ENCODE data around the gene SLC12A8. TPM values are rescaled to one million over a fixed set of nuclear protein-coding genes. Genes with fewer than 3 reads are reported as not detected.

SLC12A8 gene
- total RNA-seq, 1 donor from 2014 or later, result not detected

DNA sequence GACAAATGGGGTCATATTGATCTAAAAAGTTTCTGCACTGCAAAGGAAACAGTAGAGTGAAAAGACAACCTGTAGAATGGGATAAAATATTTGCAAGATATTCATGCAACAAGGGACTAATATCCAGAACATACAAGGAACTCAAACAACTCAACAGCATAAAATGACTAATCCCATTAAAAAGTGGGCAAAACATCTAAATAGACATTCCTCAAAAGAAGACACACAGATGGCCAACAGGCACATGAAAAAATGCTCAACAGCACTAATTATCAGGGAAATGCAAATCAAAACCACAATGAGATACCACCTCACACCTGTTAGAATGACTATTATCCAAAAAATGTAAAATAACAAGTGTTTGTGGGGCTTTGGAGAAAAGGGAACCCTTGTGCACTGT lies 8.8 kb downstream of the SLC12A8 start:
- Histone ChIP-seq H3K27me3 (ENCODE audit: low read depth) (no peaks in the 10 kb centered on the region), H3K9me3 (replicated peaks) (peaks cover 6% of the 10 kb centered on the region), H3K4me3 (no peak overlapping the region), H3K27ac (replicated peaks) (no peak overlapping the region), H3K36me3 (no peaks in the 10 kb centered on the region), H3K4me1 (no peaks in the 10 kb centered on the region)
- TF ChIP-seq, protein P1, sequence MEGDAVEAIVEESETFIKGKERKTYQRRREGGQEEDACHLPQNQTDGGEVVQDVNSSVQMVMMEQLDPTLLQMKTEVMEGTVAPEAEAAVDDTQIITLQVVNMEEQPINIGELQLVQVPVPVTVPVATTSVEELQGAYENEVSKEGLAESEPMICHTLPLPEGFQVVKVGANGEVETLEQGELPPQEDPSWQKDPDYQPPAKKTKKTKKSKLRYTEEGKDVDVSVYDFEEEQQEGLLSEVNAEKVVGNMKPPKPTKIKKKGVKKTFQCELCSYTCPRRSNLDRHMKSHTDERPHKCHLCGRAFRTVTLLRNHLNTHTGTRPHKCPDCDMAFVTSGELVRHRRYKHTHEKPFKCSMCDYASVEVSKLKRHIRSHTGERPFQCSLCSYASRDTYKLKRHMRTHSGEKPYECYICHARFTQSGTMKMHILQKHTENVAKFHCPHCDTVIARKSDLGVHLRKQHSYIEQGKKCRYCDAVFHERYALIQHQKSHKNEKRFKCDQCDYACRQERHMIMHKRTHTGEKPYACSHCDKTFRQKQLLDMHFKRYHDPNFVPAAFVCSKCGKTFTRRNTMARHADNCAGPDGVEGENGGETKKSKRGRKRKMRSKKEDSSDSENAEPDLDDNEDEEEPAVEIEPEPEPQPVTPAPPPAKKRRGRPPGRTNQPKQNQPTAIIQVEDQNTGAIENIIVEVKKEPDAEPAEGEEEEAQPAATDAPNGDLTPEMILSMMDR (IDR thresholded peaks at IDR 0.05; ENCODE audit: borderline replicate concordance), result no peak
- no peak for DNase-seq
- intact Hi-C loops (cut with micrococcal nuclease), result no loop called here

DNA sequence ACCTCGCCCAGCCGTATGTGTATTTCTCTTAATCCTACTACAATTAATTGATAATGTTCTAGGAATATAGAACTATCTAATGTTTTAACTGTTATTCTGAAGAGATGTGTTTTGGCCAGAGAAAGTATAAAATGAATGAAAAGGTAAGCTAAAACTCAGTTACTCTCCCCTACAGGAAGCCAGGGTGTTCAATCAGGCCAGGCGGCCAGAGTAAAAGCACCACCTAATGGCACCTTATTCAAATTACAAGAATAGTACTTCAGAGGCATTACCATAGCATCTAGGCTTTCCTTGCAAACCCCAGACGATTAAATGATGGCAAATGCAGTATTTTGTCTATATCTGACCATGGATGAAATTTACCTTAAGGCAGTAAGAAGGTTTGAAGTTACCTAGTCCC lies 10.4 kb downstream of the SLC12A8 start:
- Histone ChIP-seq H3K27ac (replicated peaks) (no peak overlapping the region), H3K9me3 (replicated peaks) (peaks cover 6% of the 10 kb centered on the region), H3K27me3 (ENCODE audit: low read depth) (no peaks in the 10 kb centered on the region), H3K36me3 (no peaks in the 10 kb centered on the region), H3K4me3 (no peak overlapping the region), H3K4me1 (no peaks in the 10 kb centered on the region)
- intact Hi-C loops (cut with micrococcal nuclease), result no loop called here
- DNase-seq, result no peak
- TF ChIP-seq, protein P1 (IDR thresholded peaks at IDR 0.05; ENCODE audit: borderline replicate concordance), result no peak

DNA sequence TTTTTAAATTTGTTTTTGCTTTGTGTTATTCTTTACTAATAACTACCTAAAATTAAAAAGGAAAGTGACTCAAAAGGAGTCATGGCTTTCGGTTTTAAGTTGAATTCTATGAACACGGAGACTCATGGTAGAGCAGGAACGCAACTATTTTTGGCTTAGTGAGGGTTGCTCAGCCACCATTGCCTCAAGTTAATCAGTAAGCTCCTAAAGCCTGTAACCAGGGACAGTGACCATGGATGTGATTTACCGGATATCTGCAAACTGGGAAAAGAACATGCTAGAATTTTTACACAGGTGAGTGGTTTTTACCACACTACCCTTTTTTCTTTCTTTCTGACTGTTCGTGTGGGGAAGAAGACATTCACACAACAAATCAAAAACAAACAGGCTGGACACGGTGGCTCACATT lies 11.8 kb downstream of the SLC12A8 start:
- TF ChIP-seq, protein P1 (IDR thresholded peaks at IDR 0.05; ENCODE audit: borderline replicate concordance), result no peak
- H3K27ac ChIP-seq (replicated peaks), result no peak overlapping the region
- DNase-seq, result no peak
- H3K27me3 ChIP-seq (ENCODE audit: low read depth), result no peaks in the 10 kb centered on the region
- H3K36me3 ChIP-seq, result no peaks in the 10 kb centered on the region
- H3K4me1 ChIP-seq, result no peaks in the 10 kb centered on the region
- H3K4me3 ChIP-seq, result no peak overlapping the region
- intact Hi-C loops (cut with micrococcal nuclease), result no loop called here
- H3K9me3 ChIP-seq (replicated peaks), result peaks cover 6% of the 10 kb centered on the region

DNA sequence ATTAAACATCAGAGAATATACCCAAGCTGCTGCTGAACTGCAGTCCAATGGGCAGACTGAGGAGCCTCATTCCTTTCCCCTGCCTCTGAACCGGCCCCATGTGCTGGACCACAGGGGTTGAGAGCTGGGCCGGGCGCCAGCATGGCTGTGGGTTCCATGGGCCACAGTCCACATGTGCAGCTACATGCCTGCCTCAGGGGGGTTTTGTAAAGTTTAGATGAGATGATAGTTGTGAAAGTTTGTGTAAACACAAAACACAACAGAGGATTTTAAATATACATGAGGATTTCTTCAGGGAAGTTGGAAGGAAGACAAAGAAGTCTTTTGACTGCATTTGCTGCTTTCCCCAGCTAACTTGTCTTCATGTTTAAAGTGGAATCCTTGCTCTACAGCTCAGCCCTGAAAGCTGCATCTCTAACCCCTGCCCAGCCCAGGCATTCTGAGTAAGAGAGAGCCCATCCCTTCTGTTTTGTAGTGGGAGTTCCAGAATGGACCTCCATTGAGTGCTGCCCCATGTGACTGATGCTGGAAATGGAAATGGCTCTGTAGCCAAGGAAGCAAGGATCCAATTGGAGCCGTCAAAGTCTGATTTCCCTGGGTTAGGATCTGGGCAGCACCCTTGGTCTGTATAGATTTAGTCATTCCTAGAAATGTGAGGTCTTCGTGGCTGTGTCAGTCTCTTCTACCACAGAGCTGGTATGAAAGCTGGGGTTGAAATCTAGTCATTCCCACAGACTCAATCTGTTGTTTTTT lies 17.5 kb downstream of the SLC12A8 start:
- H3K27me3 ChIP-seq (ENCODE audit: low read depth), result no peaks in the 10 kb centered on the region
- no peak for DNase-seq
- no peaks in the 10 kb centered on the region for H3K36me3 ChIP-seq
- TF ChIP-seq, protein P1 (IDR thresholded peaks at IDR 0.05; ENCODE audit: borderline replicate concordance), result no peak
- H3K9me3 ChIP-seq (replicated peaks), result no peaks in the 10 kb centered on the region
- H3K4me3 ChIP-seq, result no peak overlapping the region
- peaks cover 6% of the 10 kb centered on the region for H3K4me1 ChIP-seq
- H3K27ac ChIP-seq (replicated peaks), result no peak overlapping the region
- intact Hi-C loops (cut with micrococcal nuclease), result no loop called here

DNA sequence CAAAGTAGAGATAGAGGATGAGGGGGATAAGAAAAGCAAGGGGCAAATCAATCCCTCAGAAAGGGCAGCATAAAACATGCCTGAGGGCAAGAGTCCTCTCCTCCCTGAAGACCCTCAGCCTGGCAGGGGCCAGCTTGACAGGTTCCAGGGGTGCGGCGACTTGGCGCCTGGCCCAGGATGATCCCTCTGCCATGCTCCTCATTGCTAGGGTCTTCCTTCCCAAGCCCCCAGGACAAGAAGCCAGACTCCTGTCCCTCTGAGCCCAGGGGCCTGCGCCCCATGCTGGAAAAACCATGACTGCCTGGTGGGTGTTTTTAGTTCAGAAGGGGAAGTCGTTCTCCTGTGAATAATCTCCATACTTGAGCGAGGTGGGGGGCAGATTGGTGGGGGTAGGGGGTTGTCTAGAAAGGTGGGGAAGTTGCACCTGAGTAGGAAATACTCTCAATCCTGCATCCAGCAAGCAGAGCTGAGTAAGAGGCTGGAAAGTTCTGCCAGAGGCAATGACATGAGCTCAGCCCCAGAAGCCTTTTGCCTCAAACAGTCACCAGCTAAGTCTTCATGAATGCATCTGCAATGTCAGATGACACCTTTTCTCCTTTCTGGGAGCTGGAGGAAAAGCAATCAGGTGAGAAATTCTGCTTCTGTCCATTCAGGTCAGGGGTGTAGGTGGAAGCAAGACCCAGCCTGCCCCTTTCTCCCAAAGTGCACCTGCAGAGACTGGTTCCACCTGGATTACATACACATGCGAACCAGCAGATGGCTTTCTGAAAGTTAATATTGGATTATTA lies 18.3 kb downstream of the SLC12A8 start:
- intact Hi-C loops (cut with micrococcal nuclease), result no loop called here
- no peaks in the 10 kb centered on the region for H3K27me3 ChIP-seq (ENCODE audit: low read depth)
- no peak overlapping the region for H3K4me3 ChIP-seq
- DNase-seq, result no peak
- TF ChIP-seq, protein P1 (IDR thresholded peaks at IDR 0.05; ENCODE audit: borderline replicate concordance), result no peak
- no peaks in the 10 kb centered on the region for H3K9me3 ChIP-seq (replicated peaks)
- peaks cover 6% of the 10 kb centered on the region for H3K4me1 ChIP-seq
- H3K27ac ChIP-seq (replicated peaks), result no peak overlapping the region
- no peaks in the 10 kb centered on the region for H3K36me3 ChIP-seq
